MM.1S (cell line): Measurements from ENCODE around the gene SAMD8.

Experiments used
- CTCF ChIP-seq: fragments of 300-600 bp; sonication (generic); IDR thresholded peaks from 2 replicates; pipeline ENCODE4 v1.5.1; 2016; ENCODE audit warnings: antibody characterized with exemption, low read length, mixed read lengths
- EZH2 ChIP-seq: fragments of 300-600 bp; sonication (generic); optimal IDR thresholded peaks from 2 replicates; pipeline ENCODE3; 2017; ENCODE audit warnings: low read depth, mild to moderate bottlenecking, antibody characterized with exemption, low read length, mixed read lengths
- EZH2phosphoT487 ChIP-seq: fragments of 300-600 bp; sonication (generic); IDR thresholded peaks from 2 replicates; pipeline ENCODE4 v1.6.1; 2018; ENCODE audit warnings: antibody characterized with exemption, low read length

GRCh38 chr10:75094465-75094864 lies 17.0 kb upstream of the SAMD8 start:
- TF ChIP-seq EZH2phosphoT487 (no peak), CTCF (no peak), EZH2 (no peak)
